HG03432 (cell line): ENCODE results near the gene DDX27.

Experiments
- ATAC-seq: cut with Tn5 transposase; IDR thresholded peaks from one replicate; pipeline ENCODE4 v1.9.1; 2021; ENCODE audit warnings: mild to moderate bottlenecking, moderate library complexity; ENCODE audit not compliant: unreplicated experiment

Gene DDX27

DNA sequence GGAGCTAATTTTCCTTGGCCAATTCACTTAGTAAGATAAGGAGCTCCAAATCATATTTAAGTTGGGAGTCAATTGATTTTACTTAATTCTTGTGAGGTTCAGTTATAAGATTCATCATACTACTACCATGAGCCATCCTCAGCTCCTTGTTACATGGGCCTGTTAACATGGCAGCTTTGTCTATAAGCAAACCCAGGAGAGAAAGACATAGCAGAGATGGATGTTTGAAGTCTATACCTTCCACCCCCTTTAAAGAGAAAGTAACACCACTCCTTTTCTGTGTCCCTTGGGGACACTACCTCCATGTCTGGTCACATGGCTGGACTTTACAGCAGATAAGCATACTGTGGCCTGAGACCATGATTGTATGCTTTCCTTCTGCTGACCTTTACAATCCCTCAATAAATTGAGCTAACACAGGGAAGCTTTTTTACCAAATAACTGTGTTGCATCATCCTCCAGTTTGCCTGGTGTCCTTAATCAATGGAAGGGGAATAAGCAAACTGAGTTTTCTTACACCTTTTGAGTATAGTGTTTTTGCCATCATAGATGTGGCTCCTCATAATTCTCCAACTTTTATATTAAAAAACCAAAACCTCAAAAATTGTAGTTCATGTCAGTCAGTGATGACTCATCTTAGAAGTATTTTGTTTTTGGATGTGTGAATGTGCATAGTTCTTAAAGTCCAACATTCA lies 68.5 kb downstream of the DDX27 start:
- ATAC-seq, result no peak

DNA sequence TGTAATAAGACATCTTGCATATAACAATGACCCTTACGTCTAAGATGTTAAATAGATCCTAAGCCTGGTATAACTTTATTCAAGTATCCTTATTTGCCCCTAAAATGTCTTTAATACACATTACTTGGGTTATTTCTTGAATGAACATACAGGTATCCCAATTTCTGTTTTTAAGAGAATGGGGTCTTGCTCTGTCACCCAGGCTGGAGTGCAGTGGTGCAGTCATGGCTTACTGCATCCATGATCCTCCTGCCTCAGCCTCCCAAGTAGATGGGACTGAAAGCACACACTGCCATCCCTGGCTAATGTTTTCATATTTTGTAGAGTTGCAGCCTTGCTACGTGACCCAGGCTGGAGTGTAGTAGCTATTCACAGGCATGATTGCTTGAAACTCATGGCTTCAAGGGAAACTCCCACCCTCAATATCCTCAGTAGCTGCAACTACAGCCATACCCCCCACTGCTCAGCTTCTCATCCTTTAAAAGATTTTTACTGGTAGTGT lies 69.1 kb downstream of the DDX27 start:
- no peak for ATAC-seq

DNA sequence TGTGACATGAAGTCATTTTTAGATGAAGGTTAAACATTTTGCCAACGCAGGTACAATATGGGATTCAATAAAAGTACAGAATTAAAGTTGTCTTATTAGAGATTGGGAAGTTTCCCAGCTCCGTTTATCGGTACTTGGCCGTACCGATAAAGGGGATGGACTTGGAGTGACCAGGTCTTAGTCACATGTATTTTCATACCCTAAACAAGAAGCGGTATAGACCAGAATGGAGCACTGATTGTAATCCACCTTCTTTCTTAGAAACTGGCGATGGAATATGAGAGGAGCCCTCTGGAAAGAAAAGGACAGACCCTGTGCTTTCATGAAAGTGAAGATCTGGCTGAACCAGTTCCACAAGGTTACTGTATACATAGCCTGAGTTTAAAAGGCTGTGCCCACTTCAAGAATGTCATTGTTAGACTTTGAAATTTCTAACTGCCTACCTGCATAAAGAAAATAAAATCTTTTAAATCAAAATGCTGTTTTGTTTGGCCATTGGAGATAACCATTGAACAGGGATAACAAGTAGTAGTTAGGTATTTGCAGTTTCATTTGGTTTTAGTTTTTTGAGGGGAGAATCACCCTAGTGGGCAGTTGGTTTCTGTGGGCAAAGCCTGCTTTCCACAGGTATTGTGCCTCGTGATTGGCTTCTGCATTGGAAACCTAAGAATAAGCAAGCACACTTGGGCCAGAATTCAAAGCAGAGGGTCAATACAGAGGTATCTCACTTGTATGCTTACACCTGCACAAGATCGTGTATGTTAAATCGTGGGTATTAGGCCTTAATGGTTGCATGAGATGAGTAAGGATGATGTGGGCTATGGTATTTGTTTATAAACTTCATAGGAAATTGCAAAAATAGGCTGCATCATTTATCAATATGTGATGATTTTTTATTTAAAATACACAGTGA lies 69.8 kb downstream of the DDX27 start:
- no peak for ATAC-seq

DNA sequence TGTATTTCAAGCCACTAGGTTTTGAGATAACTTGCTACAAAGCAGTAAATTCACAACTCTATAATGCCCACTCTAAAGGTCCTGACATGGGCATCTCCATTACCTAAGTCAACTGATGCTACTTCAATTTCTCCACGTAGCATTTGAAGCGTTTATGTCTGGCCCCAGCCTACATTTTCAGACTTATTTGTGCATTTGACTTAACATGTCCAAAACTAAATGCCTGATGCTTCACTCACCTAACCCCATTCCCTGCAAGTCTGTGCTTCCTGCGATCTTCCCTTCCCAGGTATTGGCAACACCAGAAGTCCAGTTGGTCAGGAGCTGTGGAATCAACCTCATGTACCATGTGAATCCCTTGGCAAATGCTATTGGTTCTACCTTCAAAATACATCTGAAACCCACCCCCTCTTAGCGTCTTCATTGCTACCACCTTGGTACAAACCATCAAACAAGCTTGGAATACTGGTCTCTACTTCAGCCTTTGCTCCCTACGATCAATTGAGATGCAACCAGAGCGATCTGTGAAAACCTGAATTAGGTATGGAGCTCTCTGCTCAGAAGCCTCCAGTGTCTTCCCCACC lies 71.5 kb downstream of the DDX27 start:
- ATAC-seq, result no peak

DNA sequence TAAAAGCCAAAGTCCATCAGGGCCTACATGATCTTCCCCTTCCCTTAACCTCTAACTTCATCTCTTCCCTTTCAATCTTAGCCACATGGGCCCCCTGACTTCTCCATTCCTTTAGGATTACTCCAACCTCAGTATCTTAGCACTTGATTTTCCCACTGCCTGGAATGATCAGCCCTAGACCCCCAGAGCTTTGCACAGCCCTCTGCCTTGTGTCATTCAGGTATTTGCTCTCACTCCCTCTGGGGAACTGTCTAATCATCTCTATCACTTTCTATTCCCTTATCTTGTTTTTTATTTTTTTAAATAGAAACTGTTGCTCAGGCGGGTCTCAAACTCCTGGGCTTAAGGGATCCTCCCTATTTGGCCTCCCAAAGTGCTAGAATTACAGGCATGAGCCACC lies 72.0 kb downstream of the DDX27 start:
- ATAC-seq, result no peak

DNA sequence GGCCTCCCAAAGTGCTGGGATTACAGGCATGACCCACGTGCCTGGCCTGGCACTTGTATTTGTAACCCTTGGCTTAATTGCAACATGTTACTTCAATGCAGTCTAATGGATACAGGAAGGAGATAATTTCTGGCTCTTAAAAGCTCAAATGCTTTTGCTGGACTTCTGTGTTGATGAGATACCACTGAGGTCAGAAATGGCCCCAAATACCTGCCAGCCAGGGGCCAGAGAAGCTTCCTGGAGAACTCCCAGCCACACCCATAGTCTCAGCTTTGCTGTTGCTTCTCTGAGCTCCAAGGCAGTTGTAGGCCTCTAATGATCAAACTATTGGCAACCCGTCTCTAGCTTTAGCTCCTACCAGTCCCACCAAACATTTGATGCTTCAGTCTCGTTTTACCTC lies 72.8 kb downstream of the DDX27 start:
- no peak for ATAC-seq

DNA sequence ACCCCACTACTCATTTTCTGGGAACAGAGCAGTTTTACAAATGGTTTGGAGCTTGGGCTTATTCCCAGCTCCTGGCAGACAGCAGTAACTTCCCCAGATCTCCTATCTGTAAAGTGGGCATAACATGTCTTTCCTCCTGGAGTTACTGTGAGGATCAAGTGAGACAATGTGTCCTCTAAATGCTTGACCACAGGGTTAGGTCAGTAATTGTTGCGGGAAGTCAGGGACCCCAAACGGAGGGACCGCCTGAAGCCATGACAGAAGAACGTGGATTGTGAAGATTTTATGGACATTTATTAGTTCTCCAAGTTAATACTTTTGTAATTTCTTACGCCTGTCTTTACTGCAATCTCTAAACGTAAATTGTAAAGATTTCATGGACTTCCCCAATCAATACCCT lies 73.9 kb downstream of the DDX27 start:
- no peak for ATAC-seq
